Smooth muscle cell (in vitro differentiated cells): ENCODE results near the gene MYO9B. TPM values are rescaled to one million over a fixed set of nuclear protein-coding genes. Genes with fewer than 3 reads are reported as not detected.
A peak's percentile ranks its signal among the peaks of the same experiment; 100 is the strongest.

ENCODE experiments used
- DNase-seq: peaks from one replicate; lab custom pipeline; 2025; ENCODE audit not compliant: unreplicated experiment; lab: John Stamatoyannopoulos, UW
- H2AFZ ChIP-seq: fragments of 200-600 bp; sonication (generic); 2 replicates; pipeline ENCODE4 v1.6.0; 2016; ENCODE audit warnings: antibody characterized with exemption, low read depth, mild to moderate bottlenecking
- H3F3A ChIP-seq: fragments of 200-600 bp; sonication (generic); 2 replicates; pipeline ENCODE4 v1.6.0; 2017; ENCODE audit warnings: antibody characterized with exemption, low read depth
- H3K27ac ChIP-seq: fragments of 200-600 bp; sonication (generic); 2 replicates; pipeline ENCODE4 v1.5.1; 2016; ENCODE audit warnings: low read depth, mild to moderate bottlenecking
- H3K27me3 ChIP-seq: fragments of 200-600 bp; sonication (generic); 2 replicates; pipeline ENCODE4 v1.6.1; 2016; ENCODE audit warnings: low read depth, mild to moderate bottlenecking
- H3K36me3 ChIP-seq: fragments of 200-600 bp; sonication (generic); 2 replicates; pipeline ENCODE4 v1.5.1; 2016; ENCODE audit warnings: low read depth
- H3K4me1 ChIP-seq: fragments of 200-600 bp; sonication (generic); 2 replicates; pipeline ENCODE4 v1.5.1; 2016; ENCODE audit warnings: low read depth
- H3K4me2 ChIP-seq: fragments of 200-600 bp; sonication (generic); 2 replicates; pipeline ENCODE4 v1.6.0; 2016; ENCODE audit warnings: mild to moderate bottlenecking
- H3K4me3 ChIP-seq: fragments of 200-600 bp; sonication (generic); 2 replicates; pipeline ENCODE4 v1.5.1; 2016; ENCODE audit warnings: mild to moderate bottlenecking
- H3K79me2 ChIP-seq: fragments of 200-600 bp; sonication (generic); 2 replicates; pipeline ENCODE4 v1.6.0; 2016; ENCODE audit warnings: low read depth, mild to moderate bottlenecking
- H3K9ac ChIP-seq: fragments of 200-600 bp; sonication (generic); 2 replicates; pipeline ENCODE4 v1.6.0; 2016; ENCODE audit warnings: low read depth
- H3K9me3 ChIP-seq: fragments of 200-600 bp; sonication (generic); replicated peaks from 2 replicates; pipeline ENCODE4 v1.5.1; 2016; ENCODE audit warnings: low read depth
- H4K20me1 ChIP-seq: fragments of 200-600 bp; sonication (generic); 2 replicates; pipeline ENCODE4 v1.6.0; 2016; ENCODE audit warnings: low read depth
- WGBS: methylation state at CpG from one replicate; pipeline ENCODE4 v1.1.7; 2016; ENCODE audit warnings: low lambda C conversion rate; 5-methylcytosine and 5-hydroxymethylcytosine counted together
- polyA plus RNA-seq: library from polyadenylated mRNA; unstranded; fragments of >200 nt; fragmentation: Nextera tagmentation; extraction: Ambion mirVana; gene quantifications from 2 replicates; pipeline ENCODE4 v1.2.1, GENCODE V29; 2016
- total RNA-seq: library from RNA; depleted of rRNA; stranded (reverse); fragments of >200 nt; gene quantifications from 2 replicates; pipeline ENCODE4 v1.2.3, GENCODE V29; 2014
- TF ChIP-seq, protein P1 (sequence below): fragments of 200-600 bp; sonication (generic); IDR thresholded peaks from 2 replicates; pipeline ENCODE4 v1.5.1; 2017; ENCODE audit warnings: borderline replicate concordance, mild to moderate bottlenecking, antibody characterized with exemption; ENCODE audit not compliant: insufficient read depth, poor library complexity, severe bottlenecking

Gene MYO9B
- total and polyA plus RNA-seq, 2 experiments from 2014 or later: 44.6 to 46.6 TPM

- H3K4me2 ChIP-seq: no peak overlapping the region
- TF ChIP-seq, protein P1, sequence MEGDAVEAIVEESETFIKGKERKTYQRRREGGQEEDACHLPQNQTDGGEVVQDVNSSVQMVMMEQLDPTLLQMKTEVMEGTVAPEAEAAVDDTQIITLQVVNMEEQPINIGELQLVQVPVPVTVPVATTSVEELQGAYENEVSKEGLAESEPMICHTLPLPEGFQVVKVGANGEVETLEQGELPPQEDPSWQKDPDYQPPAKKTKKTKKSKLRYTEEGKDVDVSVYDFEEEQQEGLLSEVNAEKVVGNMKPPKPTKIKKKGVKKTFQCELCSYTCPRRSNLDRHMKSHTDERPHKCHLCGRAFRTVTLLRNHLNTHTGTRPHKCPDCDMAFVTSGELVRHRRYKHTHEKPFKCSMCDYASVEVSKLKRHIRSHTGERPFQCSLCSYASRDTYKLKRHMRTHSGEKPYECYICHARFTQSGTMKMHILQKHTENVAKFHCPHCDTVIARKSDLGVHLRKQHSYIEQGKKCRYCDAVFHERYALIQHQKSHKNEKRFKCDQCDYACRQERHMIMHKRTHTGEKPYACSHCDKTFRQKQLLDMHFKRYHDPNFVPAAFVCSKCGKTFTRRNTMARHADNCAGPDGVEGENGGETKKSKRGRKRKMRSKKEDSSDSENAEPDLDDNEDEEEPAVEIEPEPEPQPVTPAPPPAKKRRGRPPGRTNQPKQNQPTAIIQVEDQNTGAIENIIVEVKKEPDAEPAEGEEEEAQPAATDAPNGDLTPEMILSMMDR: no peak
These were observed 25.8 kb upstream of the MYO9B start for GRCh38 chr19:17049711-17050280.

DNA sequence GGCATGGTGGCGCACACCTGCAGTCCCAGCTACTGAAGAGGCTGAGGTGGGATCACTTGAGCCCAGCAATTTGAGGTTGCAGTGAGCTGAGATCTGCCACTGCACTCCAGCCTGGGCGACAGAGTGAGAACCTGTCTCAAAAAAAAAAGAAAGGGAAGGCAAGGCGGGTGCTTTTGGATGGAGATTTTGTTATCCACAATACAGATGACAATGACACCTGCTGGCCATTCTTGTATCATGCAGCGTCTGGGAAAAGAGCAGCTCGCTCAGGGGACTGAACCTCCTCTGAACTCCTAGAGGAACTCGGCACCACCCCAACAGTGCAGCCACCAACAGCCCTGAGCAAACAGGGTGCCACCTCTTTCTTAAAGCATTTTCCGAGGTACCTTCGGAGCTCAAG is 23.1 kb upstream of the MYO9B start:
- Histone ChIP-seq H2AFZ (no peak overlapping the region), H3K4me3 (no peak overlapping the region), H3K9me3 (no peaks in the 10 kb centered on the region), H3F3A (no peaks in the 10 kb centered on the region), H3K27me3 (no peaks in the 10 kb centered on the region), H3K9ac (no peak overlapping the region), H4K20me1 (no peaks in the 10 kb centered on the region), H3K4me1 (no peaks in the 10 kb centered on the region), H3K79me2 (no peaks in the 10 kb centered on the region), H3K27ac (no peak overlapping the region), H3K4me2 (no peak overlapping the region), H3K36me3 (no peaks in the 10 kb centered on the region)
- 74% methylated on average over 8 of the region's 8 CpGs for WGBS
- TF ChIP-seq, protein P1: peak; percentile 47
- no peak for DNase-seq

More at GRCh38 chr19:17049711-17050280, 25.8 kb upstream of the MYO9B start:
- H3K27me3 ChIP-seq: no peaks in the 10 kb centered on the region
- H3K9me3 ChIP-seq: no peaks in the 10 kb centered on the region
- no peaks in the 10 kb centered on the region for H3F3A ChIP-seq
- no peak overlapping the region for H2AFZ ChIP-seq
- no peak overlapping the region for H3K4me3 ChIP-seq
- no peaks in the 10 kb centered on the region for H3K79me2 ChIP-seq
- 72% methylated on average over 18 of the region's 18 CpGs for WGBS
- H3K4me1 ChIP-seq: no peaks in the 10 kb centered on the region
- DNase-seq: no peak
- no peak overlapping the region for H3K9ac ChIP-seq
- no peaks in the 10 kb centered on the region for H3K36me3 ChIP-seq
- H3K27ac ChIP-seq: no peak overlapping the region
- no peaks in the 10 kb centered on the region for H4K20me1 ChIP-seq

- no peak overlapping the region for H2AFZ ChIP-seq
- H3K27me3 ChIP-seq: no peaks in the 10 kb centered on the region
- no peaks in the 10 kb centered on the region for H3F3A ChIP-seq
- peaks cover 12% of the 10 kb centered on the region for H3K9me3 ChIP-seq
- no peaks in the 10 kb centered on the region for H3K4me1 ChIP-seq
- no peaks in the 10 kb centered on the region for H4K20me1 ChIP-seq
- DNase-seq: no peak
- no peak overlapping the region for H3K9ac ChIP-seq
- H3K4me2 ChIP-seq: no peak overlapping the region
- no peaks in the 10 kb centered on the region for H3K79me2 ChIP-seq
- 97% methylated on average over 5 of the region's 5 CpGs for WGBS
- H3K36me3 ChIP-seq: peaks cover 15% of the 10 kb centered on the region
- TF ChIP-seq, protein P1: no peak
- H3K4me3 ChIP-seq: no peak overlapping the region
- no peak overlapping the region for H3K27ac ChIP-seq
These were observed 20.8 kb upstream of the MYO9B start for GRCh38 chr19:17054746-17055145.

- TF ChIP-seq, protein P1: no peak
- H3K4me3 ChIP-seq: no peak overlapping the region
- H4K20me1 ChIP-seq: no peaks in the 10 kb centered on the region
- no peak overlapping the region for H3K4me2 ChIP-seq
- H3K4me1 ChIP-seq: no peaks in the 10 kb centered on the region
- no peaks in the 10 kb centered on the region for H3K79me2 ChIP-seq
- peaks cover 16% of the 10 kb centered on the region for H3K36me3 ChIP-seq
- no peak overlapping the region for H3K9ac ChIP-seq
- H3F3A ChIP-seq: no peaks in the 10 kb centered on the region
- H3K27me3 ChIP-seq: no peaks in the 10 kb centered on the region
- DNase-seq: no peak
- no peak overlapping the region for H3K27ac ChIP-seq
- WGBS: 93% methylated on average over 15 of the region's 15 CpGs
- H3K9me3 ChIP-seq: peaks cover 12% of the 10 kb centered on the region
- no peak overlapping the region for H2AFZ ChIP-seq
These were observed 19.9 kb upstream of the MYO9B start for GRCh38 chr19:17055636-17056035.
